D341Med (cell line): ENCODE measurements around the gene MTERF4.

Experiments
- DNase-seq: peaks from one replicate; pipeline ENCODE4 v3.0.0; 2012; ENCODE audit warnings: low spot score

The MTERF4 gene

GRCh38 chr2:241049739-241050623 is 52.1 kb downstream of the MTERF4 start:
- DNase-seq: no peak

DNA sequence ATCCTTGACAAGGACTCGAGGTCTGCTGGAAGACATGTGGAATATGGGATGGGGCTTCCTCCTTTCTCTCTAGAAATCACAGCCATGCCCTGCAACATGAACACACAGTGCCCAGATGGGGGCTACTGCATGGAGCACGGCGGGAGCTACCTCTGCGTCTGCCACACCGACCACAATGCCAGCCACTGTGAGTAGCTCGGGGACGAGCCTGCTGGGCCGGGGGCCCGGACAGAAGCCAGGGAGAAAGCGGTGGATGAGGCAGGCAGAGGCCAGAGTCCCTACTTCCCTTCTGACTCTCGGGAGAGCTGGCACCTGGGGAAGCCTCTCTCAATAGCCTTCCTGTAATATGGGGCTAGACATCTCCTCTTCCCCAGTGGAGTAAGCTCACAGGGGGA is 53.1 kb downstream of the MTERF4 start:
- no peak for DNase-seq

GRCh38 chr2:241048149-241048948 is 53.7 kb downstream of the MTERF4 start:
- no peak for DNase-seq

DNA sequence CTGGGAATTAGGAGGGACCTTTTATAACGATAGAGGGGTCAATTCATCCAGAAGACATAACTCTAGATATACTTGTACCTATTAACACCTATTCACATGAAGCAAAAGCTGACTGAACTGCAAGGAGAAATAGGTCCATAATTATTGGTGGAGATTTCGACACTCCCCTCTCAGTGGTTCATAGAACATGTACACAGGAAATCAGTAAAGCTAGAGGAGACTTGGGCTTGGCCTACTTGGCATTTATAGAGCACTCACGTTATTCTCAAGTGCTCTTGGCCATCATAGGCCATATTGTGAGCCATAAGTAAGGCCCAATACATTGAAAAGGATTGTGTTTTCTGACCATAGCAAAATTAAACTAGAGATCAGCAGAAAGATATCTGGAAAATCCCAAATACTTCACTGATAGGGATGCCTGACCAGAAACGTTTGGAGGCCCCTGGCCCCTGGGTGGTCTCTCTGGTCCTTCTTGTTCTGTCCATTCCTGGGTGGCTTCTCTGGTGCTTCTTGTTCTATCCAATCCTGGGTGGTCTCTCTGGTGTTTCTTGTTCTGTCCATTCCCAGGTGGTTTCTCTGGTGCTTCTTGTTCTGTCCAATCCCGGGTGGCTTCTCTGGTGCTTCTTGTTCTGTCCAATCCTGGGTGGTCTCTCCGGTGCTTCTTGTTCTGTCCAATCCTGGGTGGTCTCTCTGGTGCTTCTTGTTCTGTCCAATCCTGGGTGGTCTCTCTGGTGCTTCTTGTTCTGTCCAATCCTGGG is 54.7 kb downstream of the MTERF4 start:
- no peak for DNase-seq
